Measurements from ENCODE around the gene ZG16. TPM values are rescaled to one million over a fixed set of nuclear protein-coding genes. Genes with fewer than 3 reads are reported as not detected.

Gene ZG16
- total and polyA plus RNA-seq, 9 of the 15 experiments (the other 6 are each of a cell fraction or from before 2014, with no cell fraction given), result 0.04 TPM; not detected in 8

DNA sequence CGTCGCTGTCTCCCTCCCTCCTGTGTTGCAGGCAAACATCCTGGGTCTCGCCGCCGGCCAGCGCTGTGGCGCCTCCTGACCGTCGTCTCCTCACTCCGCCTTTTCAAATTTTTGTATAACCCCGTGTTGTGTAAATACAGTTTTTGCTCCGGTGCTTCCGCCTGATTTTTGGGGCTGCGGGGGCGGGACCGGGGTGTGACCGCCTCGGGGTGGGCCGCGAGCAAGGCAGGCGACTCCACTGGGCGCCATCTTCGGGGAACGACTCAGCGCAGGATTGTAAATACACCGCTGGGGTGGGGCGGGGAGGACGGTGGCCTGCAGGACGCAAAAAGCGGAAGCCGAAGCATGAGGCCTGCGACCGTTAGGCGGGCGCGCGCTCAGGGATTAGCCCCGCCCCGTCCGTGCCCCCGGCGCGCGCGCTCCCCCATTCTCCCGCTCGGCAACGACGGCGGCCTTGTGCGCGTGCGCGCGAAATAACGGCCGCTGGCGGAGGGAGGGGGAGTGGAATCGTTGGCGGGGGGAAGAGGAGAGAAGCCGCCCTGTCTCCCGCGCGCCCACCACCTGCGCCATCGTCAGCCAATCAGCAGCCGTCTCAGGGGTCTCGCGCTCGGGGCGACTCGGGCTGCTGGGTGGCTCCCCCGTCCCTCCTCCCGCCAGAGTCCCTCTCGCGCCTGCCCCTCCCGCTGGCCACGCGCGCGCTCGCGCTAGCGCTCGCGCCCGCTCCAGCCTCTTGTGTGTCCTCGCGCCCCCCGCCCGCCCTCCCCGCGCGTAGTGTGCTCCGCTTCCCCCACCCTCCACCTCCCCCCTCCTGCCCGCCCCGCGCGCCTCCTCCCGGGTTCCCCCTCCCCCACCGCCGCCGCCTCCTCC is 27.4 kb downstream of the ZG16 start (continued):
- no peak for TF ChIP-seq MCM7 (IDR thresholded peaks at IDR 0.05)
- TF ChIP-seq TCFL5 (CRISPR knock-in tag; conservative IDR thresholded peaks at IDR 0.05), result peak; percentile 48; the same call in 1 of the 2 replicates
- TF ChIP-seq WHSC1 (IDR thresholded peaks at IDR 0.05; ENCODE audit: low read length), result no peak
- no peak; the same call in 1 of the 2 replicates for TF ChIP-seq ZNF764 (CRISPR knock-in tag; IDR thresholded peaks at IDR 0.05; ENCODE audit: low read depth)
- no peak; the same call in 1 of the 2 replicates for TF ChIP-seq ZNF239 (CRISPR knock-in tag; IDR thresholded peaks at IDR 0.05)
- TF ChIP-seq ZNF586 (CRISPR knock-in tag; conservative IDR thresholded peaks at IDR 0.05), result no peak
- TF ChIP-seq EZH2 (IDR thresholded peaks at IDR 0.05; ENCODE audit: borderline replicate concordance, low read depth, low read length), result no peak
- TF ChIP-seq FOXA3 (CRISPR knock-in tag; conservative IDR thresholded peaks at IDR 0.05 in 1 of 2, IDR thresholded peaks at IDR 0.05 in 1 of 2), result peak; percentile 66 to 68; a peak in 3 of 4 replicates
- peak; percentile 83 for TF ChIP-seq DMBX1 (CRISPR knock-in tag; IDR thresholded peaks at IDR 0.05; ENCODE audit: borderline replicate concordance)
- TF ChIP-seq ZNF23 (CRISPR knock-in tag; IDR thresholded peaks at IDR 0.05), result no peak
- TF ChIP-seq SREBF1 (IDR thresholded peaks at IDR 0.05; ENCODE audit: borderline replicate concordance, low read depth, low read length), result no peak
- TF ChIP-seq POLR2AphosphoS5 (IDR thresholded peaks at IDR 0.05; ENCODE audit: control insufficient read depth, insufficient read depth, low read depth, low read length), result peak; percentile 78; the same call in 1 of the 2 replicates
- no peak for TF ChIP-seq CBFA2T3 (IDR thresholded peaks at IDR 0.05)
- no peak for TF ChIP-seq SNIP1 (IDR thresholded peaks at IDR 0.05; ENCODE audit: low read depth)
- peak; percentile 86 for TF ChIP-seq KLF16 (IDR thresholded peaks at IDR 0.05)
- peak; percentile 56 for TF ChIP-seq ZNF324 (CRISPR knock-in tag; IDR thresholded peaks at IDR 0.05)
- peak; percentile 82 for TF ChIP-seq TAF9B (IDR thresholded peaks at IDR 0.05; ENCODE audit: partially characterized antibody)
- no peak for TF ChIP-seq LARP7 (IDR thresholded peaks at IDR 0.05)
- TF ChIP-seq SP2 (IDR thresholded peaks at IDR 0.05; ENCODE audit: extremely low read depth, low read depth, low read length, poor library complexity, severe bottlenecking), result no peak
- TF ChIP-seq E2F6 (IDR thresholded peaks at IDR 0.05; ENCODE audit: borderline replicate concordance in 1 of 2, extremely low read depth in 1 of 2, insufficient read depth in 1 of 2, insufficient read length in 1 of 2, low read depth in 1 of 2, low read length in 1 of 2, poor library complexity in 1 of 2, severe bottlenecking in 1 of 2), result peak; percentile 72 to 84
- no peak for TF ChIP-seq CREB5 (CRISPR knock-in tag; IDR thresholded peaks at IDR 0.05)
- no peak for TF ChIP-seq HNRNPL (IDR thresholded peaks at IDR 0.05; ENCODE audit: low read depth, low read length)
- no peak for TF ChIP-seq ZNF140 (CRISPR knock-in tag; IDR thresholded peaks at IDR 0.05)
- no peak for TF ChIP-seq CTCFL (IDR thresholded peaks at IDR 0.05; ENCODE audit: borderline replicate concordance, insufficient read depth, low read depth, low read length, poor library complexity, severe bottlenecking)
